T-cell (primary cell): Measurements from ENCODE around the gene SLC24A1. TPM values are rescaled to one million over a fixed set of nuclear protein-coding genes. Genes with fewer than 3 reads are reported as not detected.

Experiments used
- ATAC-seq, 4 experiments: fragments of 200-7000 bp in 3 of 4; fragments of 150-1000 bp in 1 of 4; cut with Tn5 transposase; replicated peaks in 1 of 4; 1 replicate in 3 of 4; 2 replicates in 1 of 4; pipeline ENCODE4 v1.10.0; 2021; ENCODE audit warnings: moderate library complexity in 3 of 4, mild to moderate bottlenecking in 2 of 4, moderate number of reproducible peaks in 1 of 4
- CTCF ChIA-PET, 2 donors: fragments of 300-600 bp; sonication (Branson Sonifier 250); formaldehyde crosslinking; loops; one replicate each; lab custom pipeline; 2022; ENCODE audit warnings: antibody characterized with exemption in 2 of 2; lab: Charles Lee
- POLR2A ChIA-PET, 2 donors: fragments of 300-600 bp; sonication (Branson Sonifier 250); formaldehyde crosslinking; loops; one replicate each; lab custom pipeline; 2022; ENCODE audit warnings: antibody characterized with exemption in 2 of 2; lab: Charles Lee
- DNase-seq, 35 experiments: peaks; one replicate each; pipeline versions ENCODE4 v3.0.0 to v3.0.0-alpha.2; 2013 to 2023
- H3K27ac ChIP-seq: one replicate; pipeline ENCODE4 v1.5.1; 2013; ENCODE audit warnings: low read length
- H3K27me3 ChIP-seq, 2 experiments: replicated peaks in 1 of 2; 1 replicate in 1 of 2; 2 replicates in 1 of 2; pipeline versions ENCODE4 v1.6.1 to v1.7.0; 2013; ENCODE audit warnings: low read length in 1 of 2, mixed read lengths in 1 of 2; ENCODE audit not compliant: control insufficient read depth in 2 of 2, insufficient read depth in 2 of 2; ENCODE audit errors: extremely low read depth in 1 of 2
- H3K36me3 ChIP-seq, 2 donors: 1 replicate in 1 of 2; 2 replicates in 1 of 2; pipeline versions ENCODE4 v1.6.1 to v1.7.0; 2013; ENCODE audit warnings: low read length in 1 of 2; ENCODE audit not compliant: control insufficient read depth in 2 of 2, insufficient read depth in 1 of 2; ENCODE audit errors: extremely low read depth in 1 of 2
- H3K4me1 ChIP-seq, 2 experiments: 1 replicate in 1 of 2; 2 replicates in 1 of 2; pipeline versions ENCODE4 v1.6.1 to v1.7.0; 2013; ENCODE audit warnings: low read length in 2 of 2, mixed read lengths in 1 of 2; ENCODE audit not compliant: insufficient read depth in 2 of 2, control insufficient read depth in 1 of 2; ENCODE audit errors: extremely low read depth in 1 of 2
- H3K4me3 ChIP-seq, 2 donors: 1 replicate in 1 of 2; 2 replicates in 1 of 2; pipeline versions ENCODE4 v1.5.1 to v1.7.0; 2013; ENCODE audit warnings: mild to moderate bottlenecking in 2 of 2, low read length in 1 of 2, moderate library complexity in 1 of 2; ENCODE audit not compliant: control insufficient read depth in 1 of 2; ENCODE audit errors: extremely low read depth in 1 of 2
- H3K9me3 ChIP-seq: 2 replicates; pipeline ENCODE4 v1.7.0; 2013
- H3K27ac Mint-ChIP-seq, 2 donors: one replicate each; pipeline ENCODE4 v1.8.0; 2020 to 2021; ENCODE audit warnings: mild to moderate bottlenecking in 2 of 2, mixed read lengths in 2 of 2
- H3K27me3 Mint-ChIP-seq, 2 donors: one replicate each; pipeline ENCODE4 v1.8.0; 2021 to 2022; ENCODE audit warnings: mixed read lengths in 2 of 2
- H3K36me3 Mint-ChIP-seq: one replicate; pipeline ENCODE4 v1.8.0; 2021; ENCODE audit warnings: mixed read lengths
- H3K4me1 Mint-ChIP-seq, 3 donors: one replicate each; pipeline ENCODE4 v1.8.0; 2020 to 2022; ENCODE audit warnings: mixed read lengths in 3 of 3, mild to moderate bottlenecking in 1 of 3
- H3K4me3 Mint-ChIP-seq, 3 donors: one replicate each; pipeline ENCODE4 v1.8.0; 2020 to 2022; ENCODE audit warnings: mild to moderate bottlenecking in 3 of 3, mixed read lengths in 3 of 3, moderate library complexity in 3 of 3
- H3K9me3 Mint-ChIP-seq, 3 donors: one replicate each; pipeline ENCODE4 v1.8.0; 2020 to 2022; ENCODE audit warnings: mixed read lengths in 3 of 3
- WGBS: methylation state at CpG from one replicate; pipeline ENCODE4 v1.1.5; 2013; ENCODE audit warnings: missing lambda C conversion rate; ENCODE audit not compliant: insufficient coverage; 5-methylcytosine and 5-hydroxymethylcytosine counted together
- total RNA-seq, 35 experiments: library from RNA in 6 of 35; stranded (reverse) in 6 of 35; fragments of 120-200 nt in 1 of 35; gene quantifications; one replicate each; pipeline versions ENCODE4 v1.2.1 to v1.2.4 and lab custom pipeline; 2013 to 2026

The SLC24A1 gene
- total RNA-seq: 1 to 10 TPM; 4.1 to 6.5 (median 5.0) TPM
- total RNA-seq (2013): 3.8 TPM
- 1.2 to 11.9 (median 5.1) reads per million in 29 experiments for total RNA-seq (lab: John Stamatoyannopoulos, UW)

DNA sequence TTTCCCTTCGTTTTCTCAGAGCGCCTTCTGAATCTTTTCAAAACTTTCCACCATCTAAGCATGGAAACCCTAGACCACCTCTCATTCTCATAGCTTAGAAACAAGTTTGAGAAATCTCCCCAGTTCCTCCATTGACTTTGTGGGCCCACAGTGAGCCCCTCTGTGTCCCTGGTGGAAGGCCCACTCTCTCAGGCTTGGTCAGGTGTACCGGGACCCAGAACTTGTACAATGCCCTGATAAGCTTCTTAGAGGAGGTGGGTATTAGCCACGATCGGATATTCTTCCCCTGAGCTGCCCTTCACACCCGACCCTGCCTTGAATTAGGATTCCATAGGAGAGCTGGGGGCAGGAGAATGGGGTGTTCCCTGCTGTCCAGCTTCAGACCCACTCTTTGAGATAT, at the start of gene SLC24A1:
SLC24A1 (plus strand) TSS at position 301 of the 400 bp plus-strand sequence. CDS start 2,143 bp downstream, outside the sequence.
- Mint-ChIP-seq H3K9me3 (no peaks in the 10 kb centered on the region), H3K36me3 (peaks cover 36% of the 10 kb centered on the region), H3K27me3 (no peaks in the 10 kb centered on the region), H3K4me1 (no peaks in the 10 kb centered on the region), H3K4me3 (no peak within 1 kb of the TSS), H3K27ac (no peak within 1 kb of the TSS)
- Histone ChIP-seq H3K4me3 (no peak within 1 kb of the TSS), H3K4me1 (no peaks in the 10 kb centered on the region), H3K36me3 (peaks cover 0 to 8% of the 10 kb centered on the region in 2 donors), H3K9me3 (no peaks in the 10 kb centered on the region), H3K27ac (no peak within 1 kb of the TSS), H3K27me3 (no peaks in the 10 kb centered on the region)
- 100% methylated on average over 5 of the region's 6 CpGs for WGBS
- POLR2A ChIA-PET: interaction anchor here (0.6 kb wide), 2 partner anchors 21 to 1231 kb away, joined by 3 to 7 read pairs; no protein-coding TSS in a partner anchor
- CTCF ChIA-PET: interaction anchor here in 1 of 2 donors (0.5 to 0.6 kb wide), 2 partner anchors 215 to 1270 kb away, joined by 3 to 8 read pairs; no protein-coding TSS in a partner anchor
- ATAC-seq (no peak), DNase-seq (no peak)

DNA sequence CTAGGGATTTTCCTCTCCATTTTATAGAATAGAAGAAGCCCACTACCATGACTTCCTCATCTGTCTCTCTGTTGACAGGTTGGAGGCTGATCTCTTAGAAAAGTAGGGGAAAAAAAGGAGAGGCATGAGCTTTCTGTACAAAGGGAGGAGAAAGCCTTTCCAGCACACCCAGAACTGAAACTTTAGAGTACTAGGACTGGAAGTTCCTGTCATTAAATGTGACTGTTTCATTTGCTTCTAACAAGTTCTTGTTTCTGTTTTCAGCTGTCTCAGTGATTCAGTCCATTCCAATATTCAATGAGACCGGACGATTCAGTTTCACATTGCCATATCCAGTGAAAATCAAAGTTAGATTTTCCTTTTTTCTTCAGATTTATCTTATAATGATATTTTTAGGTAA, 49.8 kb upstream of the SLC24A1 start:
- DNase-seq: no peak
- POLR2A ChIA-PET: no interaction called here

DNA sequence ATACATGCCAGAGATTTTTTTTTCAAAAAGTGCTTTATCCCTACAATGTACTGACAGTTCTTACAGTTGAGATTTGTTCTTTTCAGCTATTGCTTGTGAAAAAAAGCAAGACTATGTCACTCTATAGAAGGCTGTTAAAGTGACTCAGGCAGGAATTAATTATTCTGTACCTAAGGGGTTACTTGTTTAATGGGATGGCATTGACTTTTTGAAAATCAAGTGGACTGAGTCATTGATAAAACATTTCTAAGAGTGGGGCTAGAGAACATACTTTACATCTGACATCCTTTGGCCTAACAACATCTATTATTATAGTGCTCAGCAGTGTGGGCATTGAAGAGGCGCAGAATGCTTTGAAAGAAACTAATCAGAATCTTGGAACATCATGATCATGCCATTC, 45.1 kb upstream of the SLC24A1 start:
- no peak overlapping the region for H3K27ac ChIP-seq
- Mint-ChIP-seq H3K9me3 (no peaks in the 10 kb centered on the region), H3K27ac (peak overlapping the region in 1 of 2 donors; percentile 17), H3K4me3 (no peak overlapping the region), H3K36me3 (peaks cover 43% of the 10 kb centered on the region), H3K27me3 (no peaks in the 10 kb centered on the region), H3K4me1 (no peaks in the 10 kb centered on the region)
- no peak for DNase-seq
- POLR2A ChIA-PET: interaction anchor here in 1 of 2 donors (0.5 kb wide), 1 partner anchor 215 kb away, joined by 6 read pairs; no protein-coding TSS in a partner anchor
- CTCF ChIA-PET: no interaction called here
- H3K4me1 ChIP-seq: no peaks in the 10 kb centered on the region
- H3K4me3 ChIP-seq: no peak overlapping the region
- peaks cover 9 to 63% of the 10 kb centered on the region in 2 donors for H3K36me3 ChIP-seq
- ATAC-seq: no peak
- WGBS: no CpG with 5 or more reads among the region's 1 CpG
- no peaks in the 10 kb centered on the region for H3K27me3 ChIP-seq
- H3K9me3 ChIP-seq: no peaks in the 10 kb centered on the region

More for the DNA sequence above, 49.8 kb upstream of the SLC24A1 start:
- no peaks in the 10 kb centered on the region for H3K4me1 ChIP-seq
- peaks cover 7 to 42% of the 10 kb centered on the region in 2 donors for H3K36me3 ChIP-seq
- no peaks in the 10 kb centered on the region for H3K9me3 Mint-ChIP-seq
- no peak for ATAC-seq
- WGBS: no CpG with 5 or more reads among the region's 2 CpGs
- H3K36me3 Mint-ChIP-seq: peaks cover 32% of the 10 kb centered on the region
- CTCF ChIA-PET: no interaction called here
- H3K27ac ChIP-seq: no peak overlapping the region
- H3K4me1 Mint-ChIP-seq: no peaks in the 10 kb centered on the region
- no peak overlapping the region for H3K27ac Mint-ChIP-seq
- H3K9me3 ChIP-seq: no peaks in the 10 kb centered on the region
- H3K27me3 Mint-ChIP-seq: no peaks in the 10 kb centered on the region
- H3K4me3 ChIP-seq: no peak overlapping the region
- no peak overlapping the region for H3K4me3 Mint-ChIP-seq
- H3K27me3 ChIP-seq: no peaks in the 10 kb centered on the region

DNA sequence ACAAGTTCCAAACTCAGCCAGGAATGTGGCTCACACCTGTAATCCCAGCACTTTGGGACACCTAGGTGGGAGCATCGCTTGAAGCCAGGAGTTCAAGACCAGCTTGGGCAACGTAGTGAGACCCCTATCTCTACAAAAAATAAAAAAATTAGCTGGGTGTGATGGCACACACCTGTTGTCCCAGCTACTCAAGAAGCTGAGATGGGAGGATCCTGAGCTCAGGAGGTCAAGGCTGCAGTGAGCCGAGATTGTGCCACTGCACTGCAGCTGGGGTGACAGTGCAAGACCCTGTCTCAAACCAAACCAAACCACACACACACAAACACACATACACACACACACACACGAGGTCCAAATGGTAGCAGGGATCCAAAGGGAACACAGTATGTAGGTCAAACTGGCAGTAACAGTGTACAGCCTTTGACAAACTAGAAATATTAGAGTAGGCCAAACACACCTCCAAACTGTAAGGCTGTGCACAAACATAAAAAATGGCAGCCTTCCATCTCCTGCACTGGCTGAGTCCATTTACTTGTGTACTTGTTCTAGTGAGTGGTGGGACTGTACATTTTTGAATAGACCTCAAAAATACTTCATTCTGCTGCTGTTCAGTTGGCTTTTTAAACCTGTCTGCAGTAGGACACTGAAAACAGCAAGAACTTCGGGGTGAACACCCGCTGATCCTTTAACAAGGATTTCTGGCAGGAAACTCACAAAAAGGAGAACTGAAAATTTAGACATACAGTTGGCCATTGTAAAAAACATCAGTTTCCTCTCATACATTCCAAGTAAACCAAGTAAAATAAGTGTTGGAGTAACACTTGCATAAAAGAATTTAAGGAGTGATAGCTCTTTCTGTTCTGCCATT, 44.4 kb upstream of the SLC24A1 start:
- H3K36me3 Mint-ChIP-seq: peaks cover 48% of the 10 kb centered on the region
- H3K36me3 ChIP-seq: peaks cover 9 to 64% of the 10 kb centered on the region in 2 donors
- no peaks in the 10 kb centered on the region for H3K27me3 Mint-ChIP-seq

DNA sequence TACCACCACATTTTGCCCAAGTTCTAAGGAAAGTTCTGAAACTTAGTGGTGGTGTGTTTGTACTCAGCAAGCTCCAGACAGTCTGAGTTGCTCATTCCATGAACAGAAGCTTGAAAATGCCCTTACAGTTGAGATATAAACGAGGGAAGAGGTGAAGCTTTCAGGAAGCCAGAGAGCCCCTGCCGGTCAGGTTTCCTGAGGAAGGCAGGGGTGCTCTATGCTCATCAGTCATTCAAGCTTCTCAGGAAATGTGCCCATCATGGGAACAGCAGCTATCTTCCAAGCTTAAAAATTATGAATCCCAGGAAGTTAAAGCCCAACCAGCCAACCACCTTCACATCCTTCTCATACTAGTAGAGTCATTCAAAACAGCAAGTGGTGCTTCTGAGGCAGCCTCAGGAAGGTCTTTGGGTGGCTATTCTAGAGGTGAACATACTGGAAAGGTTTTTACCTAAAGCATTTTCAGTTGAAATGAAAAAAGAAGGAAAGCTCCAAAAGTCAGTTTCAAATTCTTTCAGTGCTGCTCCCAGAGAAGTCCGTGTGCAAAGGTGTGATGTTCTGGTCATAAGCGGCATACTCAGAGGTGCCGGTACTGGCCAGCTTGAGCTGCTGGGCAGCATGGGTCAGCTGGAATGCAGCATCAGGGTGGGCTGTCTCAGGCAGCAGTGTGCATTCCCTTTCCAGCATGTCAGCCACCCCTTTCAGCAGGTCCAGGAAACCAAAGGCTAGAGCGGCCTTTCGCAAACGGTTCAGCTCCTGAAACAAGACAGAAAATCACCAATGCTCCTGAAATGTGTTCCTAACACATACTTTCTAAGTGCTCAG, 42.6 kb upstream of the SLC24A1 start:
- ChIA-PET CTCF (no interaction called here), POLR2A (no interaction called here)
- Histone ChIP-seq H3K4me1 (peaks cover 2 to 5% of the 10 kb centered on the region in 2 experiments), H3K27ac (no peak overlapping the region), H3K36me3 (peaks cover 9 to 65% of the 10 kb centered on the region in 2 donors), H3K4me3 (no peak overlapping the region), H3K27me3 (no peaks in the 10 kb centered on the region), H3K9me3 (no peaks in the 10 kb centered on the region)
- H3K9me3 Mint-ChIP-seq: no peaks in the 10 kb centered on the region
- H3K27me3 Mint-ChIP-seq: no peaks in the 10 kb centered on the region
- 91% methylated on average over 4 of the region's 8 CpGs for WGBS
- no peak for ATAC-seq
- peaks cover 18 to 22% (median 20%) of the 10 kb centered on the region in 3 donors for H3K4me1 Mint-ChIP-seq
- H3K27ac Mint-ChIP-seq: peak overlapping the region; percentile 57 to 72
- H3K36me3 Mint-ChIP-seq: peaks cover 64% of the 10 kb centered on the region
- no peak for DNase-seq
- H3K4me3 Mint-ChIP-seq: no peak overlapping the region

More for the DNA sequence above, 44.4 kb upstream of the SLC24A1 start:
- Mint-ChIP-seq H3K9me3 (no peaks in the 10 kb centered on the region), H3K4me1 (peaks cover 2 to 6% (median 4%) of the 10 kb centered on the region in 3 donors), H3K4me3 (no peak overlapping the region), H3K27ac (peak overlapping the region in 1 of 2 donors; percentile 60)
- Histone ChIP-seq H3K27ac (no peak overlapping the region), H3K4me1 (no peaks in the 10 kb centered on the region), H3K27me3 (no peaks in the 10 kb centered on the region), H3K4me3 (no peak overlapping the region), H3K9me3 (no peaks in the 10 kb centered on the region)
- ChIA-PET CTCF (no interaction called here), POLR2A (no interaction called here)
- no peak for ATAC-seq
- DNase-seq: no peak
- WGBS: 82% methylated on average over 4 of the region's 6 CpGs

DNA sequence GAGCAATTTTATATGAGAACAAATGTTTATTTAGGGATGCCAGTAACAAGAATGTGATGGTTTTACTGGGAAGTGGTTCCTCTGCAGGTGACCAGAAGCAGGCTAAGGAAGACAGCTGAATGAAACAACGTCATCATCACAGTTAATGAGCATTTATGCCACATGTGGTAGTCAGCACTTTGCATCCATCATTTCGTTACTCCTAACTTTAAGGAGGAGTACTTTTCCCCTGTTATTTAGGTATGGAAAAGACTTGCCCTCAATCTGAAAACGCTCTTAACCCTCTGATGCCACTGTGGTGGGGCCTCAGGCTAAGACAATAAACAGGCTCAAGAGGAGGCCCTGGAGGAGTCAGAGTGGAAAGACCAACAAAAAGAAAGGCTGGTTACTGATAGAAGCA, 42.0 kb upstream of the SLC24A1 start:
- peaks cover 25 to 28% (median 27%) of the 10 kb centered on the region in 3 donors for H3K4me1 Mint-ChIP-seq
- ChIA-PET POLR2A (no interaction called here), CTCF (no interaction called here)
- peak overlapping the region in 1 of 2 donors; percentile 62 for H3K27ac Mint-ChIP-seq
- H3K9me3 Mint-ChIP-seq: no peaks in the 10 kb centered on the region
- peaks cover 66% of the 10 kb centered on the region for H3K36me3 Mint-ChIP-seq
- ATAC-seq (no peak), DNase-seq (no peak)
- Histone ChIP-seq H3K27me3 (no peaks in the 10 kb centered on the region), H3K27ac (no peak overlapping the region), H3K4me1 (peaks cover 8% of the 10 kb centered on the region in 2 experiments), H3K36me3 (peaks cover 9 to 59% of the 10 kb centered on the region in 2 donors), H3K4me3 (no peak overlapping the region), H3K9me3 (no peaks in the 10 kb centered on the region)
- WGBS: no CpG with 5 or more reads among the region's 3 CpGs
- no peak overlapping the region for H3K4me3 Mint-ChIP-seq
- H3K27me3 Mint-ChIP-seq: no peaks in the 10 kb centered on the region
